Mucosa of descending colon (tissue), 3 donors: Measurements from ENCODE around the gene ST3GAL2. TPM values are rescaled to one million over a fixed set of nuclear protein-coding genes. Genes with fewer than 3 reads are reported as not detected.

ENCODE experiments used
- ATAC-seq: fragments of 200-7000 bp; cut with Tn5 transposase; one replicate; pipeline ENCODE4 v1.9.1; 2020; ENCODE audit warnings: mild to moderate bottlenecking, moderate library complexity
- DNase-seq, 3 donors: peaks; one replicate each; pipeline ENCODE4 v3.0.0-alpha.2; 2020
- H3K36me3 ChIP-seq: fragments of 200-600 bp; one replicate; pipeline ENCODE4 v1.8.0; 2021; ENCODE audit warnings: low read depth, mild to moderate bottlenecking
- H3K4me1 ChIP-seq: fragments of 200-600 bp; one replicate; pipeline ENCODE4 v1.8.0; 2021; ENCODE audit warnings: low read depth, mild to moderate bottlenecking
- H3K4me3 ChIP-seq: fragments of 200-600 bp; one replicate; pipeline ENCODE4 v1.8.0; 2021; ENCODE audit warnings: mild to moderate bottlenecking
- H3K9me3 ChIP-seq: fragments of 200-600 bp; one replicate; pipeline ENCODE4 v1.8.0; 2021; ENCODE audit warnings: mild to moderate bottlenecking
- CTCF ChIP-seq: fragments of 200-600 bp; IDR thresholded peaks from one replicate; pipeline ENCODE4 v1.8.0; 2022; ENCODE audit warnings: antibody characterized with exemption, mild to moderate bottlenecking
- intact Hi-C, 2 donors: fragments of 100-400 bp; cut with DNase I in 1 of 2; cut with micrococcal nuclease in 1 of 2; formaldehyde crosslinking; loops; one replicate each; pipeline versions ENCODE4 v1.11.0 to v1.11.1; 2022; cut with DNase I, micrococcal nuclease
- total RNA-seq, 3 donors: library from RNA; stranded (reverse); fragmentation: NEBNext Ultra II Directional in 2 of 3; extraction: Animal tissue kit (Norgen Biotek cat#: 25700) in 2 of 3; gene quantifications; one replicate each; pipeline versions ENCODE4 v1.2.1 to v1.2.4, GENCODE V29; 2021 to 2023
- donor health status: DM: no; HTN: no; CAD: no; lungs with moderate emphysema.
- donor health status: DM: no; HTN: no; CAD: no.
- donor health status: DM: no; HTN: yes; CAD: no.

The ST3GAL2 gene
- total RNA-seq, 3 donors from 2014 or later: 4.2 to 22.4 (median 9.5) TPM

GRCh38 chr16:70381604-70382342 lies 57.1 kb downstream of the ST3GAL2 start:
- no peak for TF ChIP-seq CTCF
- no peaks in the 10 kb centered on the region for H3K9me3 ChIP-seq
- DNase-seq (no peak), ATAC-seq (peak; percentile 45)
- H3K36me3 ChIP-seq: no peaks in the 10 kb centered on the region
- peak overlapping the region; percentile 57 for H3K4me3 ChIP-seq
- intact Hi-C loops: no loop called here
- H3K4me1 ChIP-seq: peaks cover 15% of the 10 kb centered on the region

- H3K4me3 ChIP-seq: peak overlapping the region; percentile 57
- no peak for TF ChIP-seq CTCF
- intact Hi-C loops: no loop called here
- H3K4me1 ChIP-seq: peaks cover 15% of the 10 kb centered on the region
- DNase-seq (peak; percentile 97 to 98 (median 97)), ATAC-seq (peak; percentile 95)
- H3K9me3 ChIP-seq: no peaks in the 10 kb centered on the region
- no peaks in the 10 kb centered on the region for H3K36me3 ChIP-seq
These were observed 57.8 kb downstream of the ST3GAL2 start for GRCh38 chr16:70380919-70381603.

- TF ChIP-seq CTCF: no peak
- H3K4me1 ChIP-seq: peaks cover 15% of the 10 kb centered on the region
- H3K36me3 ChIP-seq: no peaks in the 10 kb centered on the region
- no peaks in the 10 kb centered on the region for H3K9me3 ChIP-seq
- H3K4me3 ChIP-seq: peak overlapping the region; percentile 57
- DNase-seq (peak; percentile 50 to 73 (median 68)), ATAC-seq (peak; percentile 37)
- intact Hi-C loops: no loop called here
These were observed 58.5 kb downstream of the ST3GAL2 start for GRCh38 chr16:70380248-70380918.

GRCh38 chr16:70378869-70379493 lies 59.9 kb downstream of the ST3GAL2 start:
- Histone ChIP-seq H3K36me3 (no peaks in the 10 kb centered on the region), H3K4me3 (no peak overlapping the region), H3K9me3 (no peaks in the 10 kb centered on the region), H3K4me1 (peaks cover 15% of the 10 kb centered on the region)
- ATAC-seq: no peak
- TF ChIP-seq CTCF: no peak
- intact Hi-C loops: no loop called here
- DNase-seq: no peak

GRCh38 chr16:70377782-70378181 lies 61.1 kb downstream of the ST3GAL2 start:
- no peaks in the 10 kb centered on the region for H3K9me3 ChIP-seq
- peaks cover 15% of the 10 kb centered on the region for H3K4me1 ChIP-seq
- intact Hi-C loops: no loop called here
- H3K4me3 ChIP-seq: no peak overlapping the region
- no peaks in the 10 kb centered on the region for H3K36me3 ChIP-seq
- ATAC-seq (no peak), DNase-seq (no peak)
- no peak for TF ChIP-seq CTCF
